Karpas-422 (cell line): ENCODE results near the gene WDR54. TPM values are rescaled to one million over a fixed set of nuclear protein-coding genes. Genes with fewer than 3 reads are reported as not detected.
A peak's percentile ranks its signal among the peaks of the same experiment; 100 is the strongest.
"Not testable (repeated sequence)": the region's sequence is repeated elsewhere in the genome, so short reads cannot be mapped to it uniquely, and the experiment has no call there.

Experiments
- DNase-seq: peaks from one replicate; pipeline ENCODE4 v3.0.0-alpha.2; 2015
- H2AFZ ChIP-seq: fragments of 200-600 bp; sonication (generic); 2 replicates; pipeline ENCODE4 v1.6.1; 2014; ENCODE audit warnings: antibody characterized with exemption, low read length, mixed read lengths
- H3K27ac ChIP-seq: fragments of 200-600 bp; sonication (generic); 2 replicates; pipeline ENCODE4 v1.5.1; 2014; ENCODE audit warnings: mild to moderate bottlenecking, low read length, moderate library complexity
- H3K27me3 ChIP-seq: fragments of 200-600 bp; sonication (generic); 2 replicates; pipeline ENCODE4 v1.6.1; 2014; ENCODE audit warnings: low read length, mixed read lengths
- H3K36me3 ChIP-seq: fragments of 200-600 bp; sonication (generic); 2 replicates; pipeline ENCODE4 v1.6.1; 2014; ENCODE audit warnings: low read length, mixed read lengths; ENCODE audit not compliant: insufficient read depth
- H3K4me1 ChIP-seq: fragments of 200-600 bp; sonication (generic); 2 replicates; pipeline ENCODE4 v1.6.1; 2014; ENCODE audit warnings: mild to moderate bottlenecking, low read length, mixed read lengths
- H3K4me2 ChIP-seq: fragments of 200-600 bp; sonication (generic); 2 replicates; pipeline ENCODE4 v1.6.1; 2014; ENCODE audit warnings: low read length, low read depth, mild to moderate bottlenecking; ENCODE audit not compliant: poor library complexity, severe bottlenecking
- H3K4me3 ChIP-seq: fragments of 200-600 bp; sonication (generic); 2 replicates; pipeline ENCODE4 v1.5.1; 2014; ENCODE audit warnings: mild to moderate bottlenecking, antibody characterized with exemption, low read length, mixed read lengths
- H3K79me2 ChIP-seq: fragments of 200-600 bp; sonication (generic); 2 replicates; pipeline ENCODE4 v1.6.1; 2014; ENCODE audit warnings: mild to moderate bottlenecking, low read length, mixed read lengths
- H3K9ac ChIP-seq: fragments of 200-600 bp; sonication (generic); 2 replicates; pipeline ENCODE4 v1.6.0; 2014; ENCODE audit warnings: low read length
- H3K9me2 ChIP-seq: fragments of 200-600 bp; sonication (generic), shearing (Covaris generic); replicated peaks from 2 replicates; pipeline ENCODE4 v1.6.0; 2014; ENCODE audit warnings: mild to moderate bottlenecking, low read length, moderate library complexity; ENCODE audit not compliant: insufficient read depth
- H3K9me3 ChIP-seq: fragments of 300-700, 200-600 bp; sonication (generic); 2 replicates; pipeline ENCODE4 v1.6.1; 2014; ENCODE audit warnings: low read length, mixed read lengths
- H4K20me1 ChIP-seq: fragments of 200-600 bp; sonication (generic); 2 replicates; pipeline ENCODE4 v1.6.1; 2014; ENCODE audit warnings: mild to moderate bottlenecking, antibody characterized with exemption, low read length, low read depth; ENCODE audit not compliant: insufficient read depth
- total RNA-seq: library from RNA; depleted of rRNA; stranded (reverse); fragments of >200 nt; shearing (Covaris generic); gene quantifications from 2 replicates; pipeline ENCODE4 v1.2.3, GENCODE V29; 2014; ENCODE audit warnings: low replicate concordance

Gene WDR54
- total RNA-seq, 1 experiment from 2014 or later: 130 TPM

- Histone ChIP-seq H3K27ac (peak within 1 kb of the TSS; percentile 91), H3K9me3 (no peaks in the 10 kb centered on the region), H3K36me3 (peaks cover 12% of the 10 kb centered on the region), H4K20me1 (0 out of 2 replicates have a peak, but pooled peaks cover 4% of the 10 kb centered on the region), H3K27me3 (no peaks in the 10 kb centered on the region), H3K9ac (peak within 1 kb of the TSS; percentile 94), H3K4me1 (peaks cover 41% of the 10 kb centered on the region), H3K79me2 (peaks cover 32% of the 10 kb centered on the region), H3K4me3 (peak within 1 kb of the TSS; percentile 89), H3K9me2 (no peaks in the 10 kb centered on the region), H3K4me2 (peak within 1 kb of the TSS; percentile 94), H2AFZ (peak within 1 kb of the TSS; percentile 72; the same call in 1 of the 2 replicates)
- peak; percentile 100 for DNase-seq
These were observed 36.8 kb downstream of the WDR54 start, which contains the start of gene WBP1 for GRCh38 chr2:74458132-74458937. TSS of gene WBP1 (plus strand) at chr2:74458438. CDS start at chr2:74458603, 165 bp downstream.

DNA sequence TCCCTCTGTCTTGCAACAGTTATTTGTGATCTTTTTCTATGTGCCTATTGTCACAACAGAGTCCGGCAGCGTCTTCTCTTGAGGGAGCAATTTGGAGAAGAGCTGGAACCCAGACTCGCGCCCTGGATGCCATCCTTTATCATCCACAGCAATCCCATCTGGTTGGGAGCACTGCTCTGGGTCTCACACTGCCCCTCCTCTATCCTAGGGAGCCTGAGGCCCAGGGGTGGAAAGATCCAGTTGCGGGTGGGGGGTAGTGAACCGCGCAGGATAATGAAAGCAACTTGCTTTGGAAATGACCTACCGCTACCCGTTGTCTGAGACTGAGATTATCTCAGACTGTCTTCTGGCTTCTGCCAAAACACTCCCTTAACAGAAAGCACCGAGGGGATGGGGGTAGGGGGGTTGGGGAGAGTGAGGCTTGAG lies 37.4 kb downstream of the WDR54 start:
- H3K9me3 ChIP-seq: no peaks in the 10 kb centered on the region
- no peaks in the 10 kb centered on the region for H3K9me2 ChIP-seq
- H3K9ac ChIP-seq: peak overlapping the region; percentile 90
- peaks cover 12% of the 10 kb centered on the region for H3K36me3 ChIP-seq
- H3K79me2 ChIP-seq: peaks cover 34% of the 10 kb centered on the region
- H3K4me3 ChIP-seq: peak overlapping the region; percentile 89
- peaks cover 43% of the 10 kb centered on the region for H3K4me1 ChIP-seq
- H3K27me3 ChIP-seq: no peaks in the 10 kb centered on the region
- H3K4me2 ChIP-seq: peak overlapping the region; percentile 93
- 0 out of 2 replicates have a peak, but pooled peaks cover 4% of the 10 kb centered on the region for H4K20me1 ChIP-seq
- H2AFZ ChIP-seq: no peak overlapping the region
- H3K27ac ChIP-seq: peak overlapping the region; percentile 55
- DNase-seq: peak; percentile 62

- Histone ChIP-seq H3K4me1 (peaks cover 43% of the 10 kb centered on the region), H3K27ac (peak overlapping the region; percentile 28; the same call in 1 of the 2 replicates), H3K36me3 (peaks cover 12% of the 10 kb centered on the region), H3K4me3 (peak overlapping the region; percentile 89), H3K9ac (peak overlapping the region; percentile 90), H3K4me2 (peak overlapping the region; percentile 93), H3K79me2 (peaks cover 41% of the 10 kb centered on the region)
- H4K20me1 ChIP-seq, H3K9me2 ChIP-seq, H2AFZ ChIP-seq, H3K27me3 ChIP-seq, H3K9me3 ChIP-seq: not testable (repeated sequence)
- peak; percentile 64 for DNase-seq
These were observed 38.1 kb downstream of the WDR54 start for GRCh38 chr2:74459503-74460118.

GRCh38 chr2:74460187-74460586 lies 38.7 kb downstream of the WDR54 start:
- H3K4me2 ChIP-seq, H2AFZ ChIP-seq: not testable (repeated sequence)
- H3K4me1 ChIP-seq: peaks cover 42% of the 10 kb centered on the region

DNA sequence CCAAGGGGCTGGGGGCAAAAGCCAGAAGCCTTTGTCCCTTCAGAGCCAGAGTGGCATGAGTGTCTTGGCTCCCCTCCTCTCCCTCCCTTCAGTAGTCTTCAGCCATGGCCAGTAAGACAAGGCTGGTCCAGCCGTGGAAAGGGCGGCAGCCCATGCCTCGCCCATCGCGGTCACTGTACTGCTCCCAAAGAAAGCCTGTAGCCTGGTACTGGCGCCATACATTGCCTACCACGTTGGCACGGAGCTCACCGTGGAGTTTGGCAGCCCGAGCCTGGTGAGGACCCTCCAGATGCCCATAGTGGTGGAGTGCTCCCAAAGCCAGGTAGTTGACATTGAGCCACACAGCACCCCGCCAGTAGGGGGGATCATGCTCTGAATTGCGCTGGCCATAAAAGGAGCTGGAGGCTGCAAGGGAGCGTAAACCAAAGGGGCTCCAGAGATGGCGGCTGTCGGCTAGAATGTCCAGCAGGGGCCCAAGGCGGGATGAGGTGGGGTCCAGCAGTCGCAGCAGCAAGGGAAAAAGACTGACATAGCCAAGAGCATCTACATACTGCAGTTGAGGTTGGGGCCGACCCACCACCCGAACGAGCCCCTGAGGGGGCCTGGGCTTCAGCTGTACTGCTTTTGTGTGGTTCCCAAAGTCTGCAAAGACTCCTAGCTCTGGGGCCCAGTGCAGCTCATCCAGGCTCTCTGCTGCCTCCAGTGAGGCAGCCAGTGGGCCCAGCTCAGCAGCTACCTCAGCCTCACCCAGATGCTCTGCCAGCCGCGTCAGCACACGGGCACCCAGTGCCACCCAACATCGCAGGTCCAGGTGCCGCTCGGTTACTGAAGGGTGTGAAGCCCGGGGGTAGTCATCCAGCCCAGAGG lies 39.9 kb downstream of the WDR54 start:
- peaks cover 12% of the 10 kb centered on the region for H3K36me3 ChIP-seq
- H3K79me2 ChIP-seq: peaks cover 44% of the 10 kb centered on the region
- no peaks in the 10 kb centered on the region for H3K9me3 ChIP-seq
- peaks cover 4% of the 10 kb centered on the region; the same call in 1 of the 2 replicates for H4K20me1 ChIP-seq
- peak; percentile 65 for DNase-seq
- no peak overlapping the region for H3K4me3 ChIP-seq
- no peak overlapping the region for H2AFZ ChIP-seq
- no peak overlapping the region for H3K27ac ChIP-seq
- no peaks in the 10 kb centered on the region for H3K27me3 ChIP-seq
- H3K9ac ChIP-seq: no peak overlapping the region
- H3K4me1 ChIP-seq: peaks cover 39% of the 10 kb centered on the region
- H3K4me2 ChIP-seq: no peak overlapping the region
- H3K9me2 ChIP-seq: no peaks in the 10 kb centered on the region

More at GRCh38 chr2:74460187-74460586, 38.7 kb downstream of the WDR54 start:
- H3K4me3 ChIP-seq, H3K27ac ChIP-seq, H4K20me1 ChIP-seq, DNase-seq, H3K9me2 ChIP-seq, H3K27me3 ChIP-seq, H3K9me3 ChIP-seq: not testable (repeated sequence)
- H3K36me3 ChIP-seq: peaks cover 12% of the 10 kb centered on the region
- peaks cover 46% of the 10 kb centered on the region for H3K79me2 ChIP-seq
- H3K9ac ChIP-seq: peak overlapping the region; percentile 90; the same call in 1 of the 2 replicates

- Histone ChIP-seq H3K79me2 (peaks cover 37% of the 10 kb centered on the region), H2AFZ (no peak overlapping the region), H3K4me1 (peaks cover 31% of the 10 kb centered on the region), H3K27ac (no peak overlapping the region), H3K9me2 (no peaks in the 10 kb centered on the region), H3K4me3 (no peak overlapping the region), H3K36me3 (peaks cover 12% of the 10 kb centered on the region), H3K9ac (no peak overlapping the region), H3K4me2 (no peak overlapping the region), H4K20me1 (peaks cover 4% of the 10 kb centered on the region; the same call in 1 of the 2 replicates), H3K9me3 (no peaks in the 10 kb centered on the region), H3K27me3 (no peaks in the 10 kb centered on the region)
- DNase-seq: no peak
These were observed 40.7 kb downstream of the WDR54 start for GRCh38 chr2:74462054-74462785.

GRCh38 chr2:74462786-74463105 lies 41.2 kb downstream of the WDR54 start:
- peak; percentile 40 for DNase-seq
- Histone ChIP-seq H3K79me2 (peaks cover 37% of the 10 kb centered on the region), H4K20me1 (peaks cover 4% of the 10 kb centered on the region; the same call in 1 of the 2 replicates), H3K9ac (no peak overlapping the region), H3K4me2 (no peak overlapping the region), H3K9me2 (no peaks in the 10 kb centered on the region), H3K36me3 (peaks cover 12% of the 10 kb centered on the region), H3K9me3 (no peaks in the 10 kb centered on the region), H3K27ac (no peak overlapping the region), H3K4me1 (peaks cover 30% of the 10 kb centered on the region), H3K4me3 (no peak overlapping the region), H2AFZ (no peak overlapping the region), H3K27me3 (no peaks in the 10 kb centered on the region)
